ENCODE measurements around the gene CMPK2.

Gene CMPK2

GRCh38 chr2:6887751-6888192 is 22.1 kb upstream of the CMPK2 start:
- H3K4me1 Mint-ChIP-seq (ENCODE audit: low read depth) = peaks cover 13% of the 10 kb centered on the region
- no peaks in the 10 kb centered on the region for H3K9me3 Mint-ChIP-seq

GRCh38 chr2:6885968-6886367 is 20.3 kb upstream of the CMPK2 start:
- H3K9me3 Mint-ChIP-seq = no peaks in the 10 kb centered on the region
- H3K27ac Mint-ChIP-seq = no peak overlapping the region

More at GRCh38 chr2:6887751-6888192, 22.1 kb upstream of the CMPK2 start:
- H3K27me3 Mint-ChIP-seq (ENCODE audit: low read depth) = no peaks in the 10 kb centered on the region
- no peak overlapping the region for H3K4me3 Mint-ChIP-seq
- peaks cover 54% of the 10 kb centered on the region for H3K36me3 Mint-ChIP-seq (ENCODE audit: low read depth)
- no peak overlapping the region for H3K27ac Mint-ChIP-seq

GRCh38 chr2:6885551-6885950 is 19.8 kb upstream of the CMPK2 start:
- H3K4me3 Mint-ChIP-seq = no peak overlapping the region
- peaks cover 68% of the 10 kb centered on the region for H3K36me3 Mint-ChIP-seq (ENCODE audit: low read depth)
- no peak overlapping the region for H3K27ac Mint-ChIP-seq
- no peaks in the 10 kb centered on the region for H3K9me3 Mint-ChIP-seq
- H3K4me1 Mint-ChIP-seq (ENCODE audit: low read depth) = peaks cover 33% of the 10 kb centered on the region
- H3K27me3 Mint-ChIP-seq (ENCODE audit: low read depth) = no peaks in the 10 kb centered on the region

More at GRCh38 chr2:6885968-6886367, 20.3 kb upstream of the CMPK2 start:
- H3K27me3 Mint-ChIP-seq (ENCODE audit: low read depth) = no peaks in the 10 kb centered on the region
- peaks cover 31% of the 10 kb centered on the region for H3K4me1 Mint-ChIP-seq (ENCODE audit: low read depth)
- H3K4me3 Mint-ChIP-seq = no peak overlapping the region
- peaks cover 68% of the 10 kb centered on the region for H3K36me3 Mint-ChIP-seq (ENCODE audit: low read depth)

- Mint-ChIP-seq H3K27ac (no peak overlapping the region), H3K4me1 (ENCODE audit: low read depth) (peaks cover 44% of the 10 kb centered on the region), H3K27me3 (ENCODE audit: low read depth) (no peaks in the 10 kb centered on the region), H3K4me3 (no peak overlapping the region), H3K36me3 (ENCODE audit: low read depth) (peaks cover 65% of the 10 kb centered on the region), H3K9me3 (no peaks in the 10 kb centered on the region)
These were observed 17.9 kb upstream of the CMPK2 start for GRCh38 chr2:6883448-6884122.

- Mint-ChIP-seq H3K27ac (no peak overlapping the region), H3K36me3 (ENCODE audit: low read depth) (peaks cover 57% of the 10 kb centered on the region), H3K4me1 (ENCODE audit: low read depth) (peaks cover 50% of the 10 kb centered on the region), H3K9me3 (no peaks in the 10 kb centered on the region), H3K4me3 (peak overlapping the region; percentile 86), H3K27me3 (ENCODE audit: low read depth) (no peaks in the 10 kb centered on the region)
These were observed 15.8 kb upstream of the CMPK2 start for GRCh38 chr2:6881516-6881915.

GRCh38 chr2:6881046-6881445 is 15.3 kb upstream of the CMPK2 start:
- Mint-ChIP-seq H3K27ac (peak overlapping the region; percentile 74), H3K4me1 (ENCODE audit: low read depth) (peaks cover 51% of the 10 kb centered on the region), H3K9me3 (no peaks in the 10 kb centered on the region), H3K27me3 (ENCODE audit: low read depth) (no peaks in the 10 kb centered on the region), H3K36me3 (ENCODE audit: low read depth) (peaks cover 55% of the 10 kb centered on the region), H3K4me3 (peak overlapping the region; percentile 86)

- Mint-ChIP-seq H3K9me3 (no peaks in the 10 kb centered on the region), H3K27me3 (ENCODE audit: low read depth) (no peaks in the 10 kb centered on the region), H3K36me3 (ENCODE audit: low read depth) (peaks cover 53% of the 10 kb centered on the region), H3K4me1 (ENCODE audit: low read depth) (peaks cover 55% of the 10 kb centered on the region), H3K4me3 (peak overlapping the region; percentile 90), H3K27ac (peak overlapping the region; percentile 90)
These were observed 14.6 kb upstream of the CMPK2 start for GRCh38 chr2:6880200-6880733.

- Mint-ChIP-seq H3K4me3 (peak overlapping the region; percentile 90), H3K4me1 (ENCODE audit: low read depth) (peaks cover 53% of the 10 kb centered on the region), H3K9me3 (peaks cover 2% of the 10 kb centered on the region), H3K27ac (peak overlapping the region; percentile 77), H3K36me3 (ENCODE audit: low read depth) (peaks cover 47% of the 10 kb centered on the region), H3K27me3 (ENCODE audit: low read depth) (no peaks in the 10 kb centered on the region)
These were observed 13.3 kb upstream of the CMPK2 start for GRCh38 chr2:6879011-6879410.

- Mint-ChIP-seq H3K36me3 (ENCODE audit: low read depth) (peaks cover 46% of the 10 kb centered on the region), H3K4me3 (peak overlapping the region; percentile 90), H3K9me3 (peaks cover 5% of the 10 kb centered on the region), H3K27me3 (ENCODE audit: low read depth) (no peaks in the 10 kb centered on the region), H3K27ac (peak overlapping the region; percentile 50), H3K4me1 (ENCODE audit: low read depth) (peaks cover 52% of the 10 kb centered on the region)
These were observed 12.8 kb upstream of the CMPK2 start for GRCh38 chr2:6878549-6878948.

- Mint-ChIP-seq H3K27me3 (ENCODE audit: low read depth) (no peaks in the 10 kb centered on the region), H3K27ac (peak within 1 kb of the TSS; percentile 89), H3K36me3 (ENCODE audit: low read depth) (peaks cover 38% of the 10 kb centered on the region), H3K4me1 (ENCODE audit: low read depth) (peaks cover 60% of the 10 kb centered on the region), H3K4me3 (peak within 1 kb of the TSS; percentile 90), H3K9me3 (peaks cover 5% of the 10 kb centered on the region)
These were observed 11.9 kb upstream of the CMPK2 start, which contains the start of gene RSAD2 for GRCh38 chr2:6877402-6878304. Gene RSAD2 (plus strand): TSS chr2:6877777. CDS start chr2:6877801, 24 bp downstream.

GRCh38 chr2:6876309-6876708 is 10.6 kb upstream of the CMPK2 start:
- Mint-ChIP-seq H3K27ac (no peak overlapping the region), H3K27me3 (ENCODE audit: low read depth) (peaks cover 1% of the 10 kb centered on the region), H3K4me3 (no peak overlapping the region), H3K9me3 (peaks cover 5% of the 10 kb centered on the region), H3K4me1 (ENCODE audit: low read depth) (peaks cover 54% of the 10 kb centered on the region), H3K36me3 (ENCODE audit: low read depth) (peaks cover 25% of the 10 kb centered on the region)

GRCh38 chr2:6874032-6874431 is 8.3 kb upstream of the CMPK2 start:
- Mint-ChIP-seq H3K36me3 (ENCODE audit: low read depth) (peaks cover 16% of the 10 kb centered on the region), H3K9me3 (peaks cover 5% of the 10 kb centered on the region), H3K4me1 (ENCODE audit: low read depth) (peaks cover 42% of the 10 kb centered on the region), H3K27me3 (ENCODE audit: low read depth) (peaks cover 3% of the 10 kb centered on the region), H3K27ac (no peak overlapping the region), H3K4me3 (no peak overlapping the region)

GRCh38 chr2:6872394-6872793 is 6.7 kb upstream of the CMPK2 start:
- Mint-ChIP-seq H3K27me3 (ENCODE audit: low read depth) (peaks cover 3% of the 10 kb centered on the region), H3K4me3 (peak overlapping the region; percentile 24), H3K27ac (peak overlapping the region; percentile 36), H3K4me1 (ENCODE audit: low read depth) (peaks cover 41% of the 10 kb centered on the region), H3K9me3 (peaks cover 5% of the 10 kb centered on the region), H3K36me3 (ENCODE audit: low read depth) (peaks cover 14% of the 10 kb centered on the region)

GRCh38 chr2:6866982-6867381 is 1.3 kb upstream of the CMPK2 start:
- Mint-ChIP-seq H3K4me1 (ENCODE audit: low read depth) (peaks cover 49% of the 10 kb centered on the region), H3K27ac (peak overlapping the region; percentile 54), H3K27me3 (ENCODE audit: low read depth) (peaks cover 3% of the 10 kb centered on the region), H3K36me3 (ENCODE audit: low read depth) (peaks cover 34% of the 10 kb centered on the region), H3K4me3 (peak overlapping the region; percentile 60), H3K9me3 (peaks cover 2% of the 10 kb centered on the region)

All from T-helper 1 cell treated with Interleukin-12 subunit alpha and Interleukin-12 subunit beta and Interleukin-4 antibody, amounts not matched to agents 30 μg/mL and 1 μg/mL, for 36 hours (primary cell).